Prostate gland (tissue), 2 donors: Measurements from ENCODE around the gene SLC13A4.

Source experiments
- CTCF ChIP-seq, 4 experiments: fragments of 200-600 bp in 2 of 4; fragments of 450-650 bp in 2 of 4; sonication (generic) in 2 of 4; IDR thresholded peaks; 1 replicate in 3 of 4; 2 replicates in 1 of 4; pipeline ENCODE4 v1.5.1; 2016 to 2019; ENCODE audit warnings: antibody characterized with exemption in 4 of 4, mild to moderate bottlenecking in 2 of 4, moderate library complexity in 2 of 4
- POLR2A ChIP-seq: fragments of 450-650 bp; IDR thresholded peaks from one replicate; pipeline ENCODE4 v1.6.1; 2016; ENCODE audit warnings: antibody characterized with exemption, mild to moderate bottlenecking

GRCh38 chr7:135775230-135775629 lies 47.2 kb upstream of the SLC13A4 start:
- TF ChIP-seq POLR2A, result no peak
- TF ChIP-seq CTCF (IDR thresholded peaks at IDR 0.05), result no peak
